Effector memory CD8-positive, alpha-beta T cell (primary cell): Measurements from ENCODE around the gene TPRN.

Experiments used
- ATAC-seq: fragments of 150-1000 bp; cut with Tn5 transposase; replicated peaks from 2 replicates; pipeline ENCODE4 v1.10.0; 2021; ENCODE audit warnings: mild to moderate bottlenecking, moderate library complexity
- DNase-seq, 3 experiments: peaks; one replicate each; pipeline ENCODE4 v3.0.0; 2021
- H3K27ac Mint-ChIP-seq, 2 donors: one replicate each; pipeline ENCODE4 v1.8.0; 2022; ENCODE audit warnings: mild to moderate bottlenecking in 2 of 2, mixed read lengths in 2 of 2, moderate library complexity in 2 of 2
- H3K27me3 Mint-ChIP-seq, 2 donors: one replicate each; pipeline ENCODE4 v1.8.0; 2022; ENCODE audit warnings: mixed read lengths in 2 of 2
- H3K36me3 Mint-ChIP-seq: one replicate; pipeline ENCODE4 v1.8.0; 2022; ENCODE audit warnings: mild to moderate bottlenecking, moderate library complexity, mixed read lengths; ENCODE audit not compliant: insufficient read depth
- H3K4me1 Mint-ChIP-seq, 2 donors: one replicate each; pipeline ENCODE4 v1.8.0; 2022; ENCODE audit warnings: low read depth in 2 of 2, mixed read lengths in 2 of 2
- H3K4me3 Mint-ChIP-seq, 2 donors: one replicate each; pipeline ENCODE4 v1.8.0; 2022; ENCODE audit warnings: mild to moderate bottlenecking in 2 of 2, mixed read lengths in 2 of 2, moderate library complexity in 2 of 2
- H3K9me3 Mint-ChIP-seq, 2 donors: one replicate each; pipeline ENCODE4 v1.8.0; 2022; ENCODE audit warnings: mixed read lengths in 2 of 2

The TPRN gene

DNA sequence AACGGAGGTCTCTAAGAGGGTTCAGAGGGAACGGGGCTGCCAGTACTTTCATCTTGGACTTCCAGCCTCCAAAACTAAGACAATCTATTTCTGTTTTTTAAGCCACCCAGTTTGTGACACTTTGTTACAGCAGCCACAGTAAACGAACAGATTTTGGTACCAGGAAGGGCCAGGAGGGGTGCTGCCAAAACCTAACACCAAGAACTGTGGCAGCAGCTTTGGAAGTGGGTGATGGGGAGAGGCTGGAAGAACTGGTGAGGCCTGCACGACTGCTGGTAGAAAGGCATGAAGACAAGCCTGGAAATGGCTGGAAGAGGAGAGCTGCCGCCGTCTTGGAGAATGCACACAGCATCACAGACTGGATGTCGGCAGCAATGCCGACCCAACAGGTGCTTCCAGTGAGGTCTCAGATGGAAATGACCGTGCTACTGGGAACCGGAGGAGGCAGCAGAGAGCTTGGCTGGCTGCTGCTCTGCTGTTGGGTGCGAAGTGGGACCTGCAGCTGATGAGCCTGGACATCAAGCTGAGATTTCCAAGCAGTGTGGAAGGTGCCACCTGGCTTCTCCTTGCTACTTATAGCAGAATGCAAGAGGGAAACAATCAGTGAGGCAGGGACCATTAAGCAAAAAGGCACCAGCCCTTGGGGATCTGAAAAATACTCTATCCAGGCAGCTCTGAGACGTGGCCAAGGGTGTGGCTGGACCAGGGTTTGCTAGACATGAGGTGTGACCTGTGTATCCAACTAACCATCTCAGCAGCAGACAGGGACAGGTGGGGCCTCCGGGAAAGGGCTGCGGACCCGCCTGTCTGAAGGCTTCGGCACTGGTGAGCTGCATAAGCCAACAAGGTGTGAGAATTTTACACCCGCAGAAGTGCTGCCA is 24.0 kb downstream of the TPRN start:
- peaks cover 0 to 10% of the 10 kb centered on the region in 2 donors for H3K4me1 Mint-ChIP-seq
- no peaks in the 10 kb centered on the region for H3K9me3 Mint-ChIP-seq
- peaks cover 0 to 12% of the 10 kb centered on the region in 2 donors for H3K27me3 Mint-ChIP-seq
- ATAC-seq (peak; percentile 62), DNase-seq (no peak)
- H3K4me3 Mint-ChIP-seq = no peak overlapping the region
- H3K36me3 Mint-ChIP-seq = peaks cover 23% of the 10 kb centered on the region
- H3K27ac Mint-ChIP-seq = peak overlapping the region in 1 of 2 donors; percentile 39

DNA sequence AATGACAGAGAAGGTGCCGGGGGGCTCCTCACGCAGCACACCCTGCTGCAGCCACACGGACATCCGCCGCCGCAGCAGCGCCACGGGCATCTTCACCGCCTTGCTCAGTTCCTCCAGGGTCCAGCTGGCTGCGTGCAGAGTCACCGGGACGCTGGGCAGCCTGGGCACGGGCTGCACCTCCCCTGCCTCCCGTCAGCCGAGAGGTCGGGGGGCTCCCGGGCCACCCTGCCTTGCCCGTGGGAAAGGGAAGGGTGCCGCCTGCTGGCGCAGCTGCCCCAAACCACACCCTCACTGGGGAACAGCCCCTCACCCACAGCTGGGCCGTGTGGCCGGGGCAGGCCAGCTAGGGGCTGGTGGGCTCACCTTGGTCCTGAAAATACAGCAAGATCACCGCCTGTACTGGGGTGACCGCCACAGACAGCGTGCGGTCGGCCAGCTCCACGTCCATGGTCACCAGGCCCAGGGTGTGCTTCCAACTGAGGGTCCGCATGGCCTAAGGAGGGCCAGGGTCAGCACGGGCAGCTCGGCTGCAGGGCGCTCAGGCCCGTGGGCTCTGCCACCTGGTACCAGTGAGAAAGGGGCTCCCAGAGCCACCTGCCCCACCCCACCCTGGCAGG is 25.1 kb downstream of the TPRN start:
- Mint-ChIP-seq H3K27ac (no peak overlapping the region), H3K27me3 (peaks cover 0 to 23% of the 10 kb centered on the region in 2 donors), H3K4me1 (peaks cover 0 to 10% of the 10 kb centered on the region in 2 donors), H3K9me3 (no peaks in the 10 kb centered on the region), H3K36me3 (peaks cover 15% of the 10 kb centered on the region), H3K4me3 (no peak overlapping the region)
- ATAC-seq (no peak), DNase-seq (no peak)

DNA sequence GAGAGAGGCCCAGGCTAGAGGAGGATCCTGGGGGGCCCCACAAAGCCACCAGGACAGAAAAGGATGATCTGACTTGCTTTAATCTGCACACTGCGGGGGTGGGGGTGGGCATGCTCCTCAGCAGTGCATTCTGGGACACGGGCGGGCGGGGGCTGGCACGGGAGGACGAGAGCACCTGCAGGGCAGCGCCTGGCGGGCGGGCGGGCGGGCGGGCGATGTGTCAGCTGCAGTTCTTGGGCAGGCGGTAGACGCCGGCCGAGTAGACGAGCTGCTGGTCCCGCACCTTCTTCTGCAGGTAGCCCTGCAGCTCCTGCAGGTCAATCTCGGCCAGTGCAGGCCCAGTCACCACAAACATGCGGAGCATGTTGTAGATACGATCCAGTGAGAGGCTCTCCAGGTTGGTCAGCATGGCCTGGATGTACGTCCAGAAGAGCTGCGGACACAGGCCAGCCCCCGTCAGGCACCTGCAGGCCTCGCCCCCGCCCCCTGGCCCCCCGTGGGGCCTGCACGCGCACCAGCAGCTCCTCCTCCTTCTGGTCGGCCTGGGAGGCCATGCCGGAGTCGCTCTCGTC is 25.7 kb downstream of the TPRN start:
- Mint-ChIP-seq H3K36me3 (peaks cover 15% of the 10 kb centered on the region), H3K4me3 (no peak overlapping the region), H3K27me3 (peaks cover 0 to 29% of the 10 kb centered on the region in 2 donors), H3K9me3 (no peaks in the 10 kb centered on the region), H3K27ac (no peak overlapping the region), H3K4me1 (peaks cover 0 to 10% of the 10 kb centered on the region in 2 donors)
- no peak for DNase-seq
- no peak for ATAC-seq

- H3K27me3 Mint-ChIP-seq = peaks cover 0 to 29% of the 10 kb centered on the region in 2 donors
- peaks cover 0 to 10% of the 10 kb centered on the region in 2 donors for H3K4me1 Mint-ChIP-seq
These were observed 26.5 kb downstream of the TPRN start for GRCh38 chr9:137173796-137174664.

DNA sequence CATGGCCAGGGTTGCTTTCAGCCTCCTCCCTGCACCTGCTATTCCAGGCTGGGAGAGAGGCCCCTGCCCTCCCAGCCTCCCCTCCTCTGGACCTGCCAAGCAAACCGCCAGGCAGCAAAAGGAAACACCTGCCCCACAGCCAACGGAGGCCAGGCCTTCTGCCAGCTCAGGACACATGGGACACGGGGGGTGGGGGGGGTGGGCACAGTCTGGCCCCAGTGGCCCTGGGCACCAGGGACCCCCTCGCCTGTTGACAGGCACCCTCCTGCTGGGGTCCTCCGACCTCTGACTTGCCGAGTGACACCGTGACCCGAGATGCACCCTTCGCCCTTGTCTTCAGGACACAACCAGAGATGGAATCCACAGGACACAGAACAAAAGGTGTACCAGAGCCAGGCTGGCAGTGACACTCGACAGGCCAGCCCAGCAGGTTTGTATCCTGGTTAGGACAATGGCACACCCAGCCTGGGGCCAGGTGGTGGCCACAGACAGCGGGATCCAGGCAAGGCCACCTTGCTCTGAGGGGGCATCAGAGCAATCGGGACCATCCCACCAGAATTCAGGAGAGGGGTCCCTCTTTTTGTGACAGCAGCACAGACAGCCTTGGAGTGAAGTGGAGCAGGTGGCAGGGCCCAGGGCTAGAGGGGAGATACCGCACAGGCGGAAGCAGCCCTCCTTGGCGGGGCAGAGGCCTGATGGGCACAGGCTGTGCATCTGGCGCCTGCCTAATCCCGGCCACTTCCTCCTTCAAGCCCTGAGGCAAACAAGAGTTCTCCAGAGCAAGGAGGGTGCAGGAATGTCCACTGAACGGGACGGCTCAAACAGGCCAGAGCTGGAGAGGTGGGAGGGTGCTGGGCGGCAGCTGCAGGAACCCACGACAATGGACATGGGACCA is 27.4 kb downstream of the TPRN start:
- H3K27ac Mint-ChIP-seq = no peak overlapping the region
- peaks cover 0 to 29% of the 10 kb centered on the region in 2 donors for H3K27me3 Mint-ChIP-seq
- no peak for ATAC-seq
- no peaks in the 10 kb centered on the region for H3K9me3 Mint-ChIP-seq
- DNase-seq = no peak
- H3K4me1 Mint-ChIP-seq = peaks cover 0 to 13% of the 10 kb centered on the region in 2 donors
- H3K36me3 Mint-ChIP-seq = peaks cover 12% of the 10 kb centered on the region
- H3K4me3 Mint-ChIP-seq = no peak overlapping the region

More at GRCh38 chr9:137173796-137174664, 26.5 kb downstream of the TPRN start:
- DNase-seq (no peak), ATAC-seq (no peak)
- H3K9me3 Mint-ChIP-seq = no peaks in the 10 kb centered on the region
- H3K36me3 Mint-ChIP-seq = peaks cover 13% of the 10 kb centered on the region
- no peak overlapping the region for H3K27ac Mint-ChIP-seq
- H3K4me3 Mint-ChIP-seq = no peak overlapping the region

DNA sequence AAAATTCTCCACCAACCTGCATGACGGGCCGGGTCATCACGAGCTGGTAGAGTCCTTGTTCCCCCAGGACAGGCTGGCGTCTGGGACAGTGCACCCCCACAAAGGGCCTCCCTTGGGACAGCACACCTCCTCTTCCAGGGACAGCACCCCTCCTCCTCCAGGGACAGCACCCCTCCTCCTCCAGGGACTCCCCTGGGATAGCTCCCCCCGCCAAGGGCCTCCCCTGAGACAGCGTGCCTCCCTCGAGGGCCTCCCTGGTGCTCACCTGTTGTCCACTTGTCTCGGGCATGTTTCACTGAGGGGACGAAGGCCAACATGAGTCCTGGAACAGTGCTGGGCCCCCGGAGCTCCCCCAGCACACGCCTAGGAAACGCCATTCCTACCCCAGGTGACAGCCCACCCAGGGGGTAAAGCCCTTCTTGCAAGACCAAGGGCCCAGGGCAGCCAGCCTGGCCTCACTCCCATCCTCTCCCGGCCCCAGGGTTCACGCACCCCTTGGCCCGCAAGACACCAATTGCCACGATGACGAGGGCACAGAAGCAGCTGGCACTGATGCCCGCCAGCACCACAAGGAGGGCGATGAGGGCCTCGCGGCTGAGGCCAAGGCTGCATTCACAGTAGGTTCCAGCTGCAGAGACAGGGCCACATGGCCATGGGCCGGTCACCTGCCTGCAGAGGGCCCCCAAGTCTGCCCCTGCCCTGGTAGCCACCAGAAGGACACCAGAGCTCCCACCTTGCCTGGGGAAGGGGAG is 29.2 kb downstream of the TPRN start:
- no peaks in the 10 kb centered on the region for H3K9me3 Mint-ChIP-seq
- peaks cover 0 to 10% of the 10 kb centered on the region in 2 donors for H3K4me1 Mint-ChIP-seq
- H3K27ac Mint-ChIP-seq = no peak overlapping the region
- peaks cover 3% of the 10 kb centered on the region for H3K36me3 Mint-ChIP-seq
- H3K27me3 Mint-ChIP-seq = peaks cover 5 to 36% of the 10 kb centered on the region in 2 donors
- DNase-seq (no peak), ATAC-seq (no peak)
- H3K4me3 Mint-ChIP-seq = no peak overlapping the region

DNA sequence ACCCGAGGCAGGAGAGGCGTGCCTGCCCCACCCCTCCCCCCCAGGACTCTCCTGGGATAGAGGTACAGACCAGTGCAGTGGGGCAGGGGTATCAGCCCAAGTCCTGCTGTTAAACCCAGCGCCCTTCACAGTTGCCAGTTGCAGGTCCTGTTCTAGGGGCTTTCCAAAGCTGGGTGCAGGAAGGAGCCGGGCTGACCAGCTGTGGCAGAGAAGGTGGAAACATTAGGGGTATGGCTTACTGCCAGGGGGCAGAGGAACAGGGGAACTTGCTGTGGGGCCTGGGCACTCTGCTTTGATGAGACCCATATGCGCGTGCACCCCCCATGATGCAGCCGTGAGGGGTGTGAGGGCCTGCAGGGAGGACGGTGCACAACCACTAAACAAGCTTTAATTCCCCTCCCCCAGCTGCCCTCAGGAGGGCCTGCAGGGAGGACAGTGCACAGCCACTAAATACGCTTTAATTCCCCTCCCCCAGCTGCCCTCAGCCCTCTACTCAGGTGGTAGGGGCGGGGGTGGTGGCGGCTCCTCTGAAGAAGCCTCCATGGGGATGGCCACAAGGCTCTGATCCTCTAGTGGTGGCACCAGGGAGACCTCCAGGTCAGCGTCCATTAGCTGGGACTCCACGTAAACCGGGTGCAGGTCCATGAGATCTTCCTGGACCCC is 29.9 kb downstream of the TPRN start:
- peaks cover 10 to 43% of the 10 kb centered on the region in 2 donors for H3K27me3 Mint-ChIP-seq
- H3K9me3 Mint-ChIP-seq = no peaks in the 10 kb centered on the region
- H3K27ac Mint-ChIP-seq = no peak overlapping the region
- no peaks in the 10 kb centered on the region for H3K36me3 Mint-ChIP-seq
- ATAC-seq (no peak), DNase-seq (no peak)
- peak overlapping the region in 1 of 2 donors; percentile 14 for H3K4me3 Mint-ChIP-seq
- peaks cover 0 to 7% of the 10 kb centered on the region in 2 donors for H3K4me1 Mint-ChIP-seq

- Mint-ChIP-seq H3K9me3 (no peaks in the 10 kb centered on the region), H3K4me3 (peak within 1 kb of the TSS; percentile 51 to 67), H3K27me3 (peaks cover 15 to 50% of the 10 kb centered on the region in 2 donors), H3K36me3 (no peaks in the 10 kb centered on the region), H3K4me1 (peaks cover 0 to 7% of the 10 kb centered on the region in 2 donors), H3K27ac (no peak within 1 kb of the TSS)
- no peak for DNase-seq
- ATAC-seq = no peak
These were observed 30.6 kb downstream of the TPRN start, which contains the start of gene LRRC26 for GRCh38 chr9:137169896-137170358. Gene LRRC26, minus strand, starts transcription at chr9:137170051. Its CDS starts 108 bp downstream, at chr9:137169943.

GRCh38 chr9:137168904-137169856 is 31.4 kb downstream of the TPRN start:
- ATAC-seq (peak; percentile 52), DNase-seq (no peak)
- no peaks in the 10 kb centered on the region for H3K36me3 Mint-ChIP-seq
- H3K27ac Mint-ChIP-seq = no peak overlapping the region
- peaks cover 23 to 58% of the 10 kb centered on the region in 2 donors for H3K27me3 Mint-ChIP-seq
- H3K4me3 Mint-ChIP-seq = peak overlapping the region; percentile 51 to 67
- H3K9me3 Mint-ChIP-seq = no peaks in the 10 kb centered on the region
- H3K4me1 Mint-ChIP-seq = peaks cover 0 to 7% of the 10 kb centered on the region in 2 donors

GRCh38 chr9:137168573-137168903 is 32.0 kb downstream of the TPRN start:
- Mint-ChIP-seq H3K27me3 (peaks cover 24 to 63% of the 10 kb centered on the region in 2 donors), H3K27ac (no peak overlapping the region)

More at GRCh38 chr9:137168573-137168903, 32.0 kb downstream of the TPRN start:
- Mint-ChIP-seq H3K4me1 (peaks cover 0 to 6% of the 10 kb centered on the region in 2 donors), H3K36me3 (peaks cover under 1% of the 10 kb centered on the region), H3K9me3 (no peaks in the 10 kb centered on the region), H3K4me3 (peak overlapping the region; percentile 51 to 67)
- DNase-seq (no peak), ATAC-seq (peak; percentile 48)
